GM04503 (cell line): Measurements from ENCODE around the gene C22orf23.
A peak's percentile ranks its signal among the peaks of the same experiment; 100 is the strongest.
"Not testable (repeated sequence)": the region's sequence is repeated elsewhere in the genome, so short reads cannot be mapped to it uniquely, and the experiment has no call there.

Experiments
- DNase-seq: peaks from one replicate; pipeline ENCODE4 v3.0.0-alpha.2; 2012; ENCODE audit warnings: low read depth

Gene C22orf23

DNA sequence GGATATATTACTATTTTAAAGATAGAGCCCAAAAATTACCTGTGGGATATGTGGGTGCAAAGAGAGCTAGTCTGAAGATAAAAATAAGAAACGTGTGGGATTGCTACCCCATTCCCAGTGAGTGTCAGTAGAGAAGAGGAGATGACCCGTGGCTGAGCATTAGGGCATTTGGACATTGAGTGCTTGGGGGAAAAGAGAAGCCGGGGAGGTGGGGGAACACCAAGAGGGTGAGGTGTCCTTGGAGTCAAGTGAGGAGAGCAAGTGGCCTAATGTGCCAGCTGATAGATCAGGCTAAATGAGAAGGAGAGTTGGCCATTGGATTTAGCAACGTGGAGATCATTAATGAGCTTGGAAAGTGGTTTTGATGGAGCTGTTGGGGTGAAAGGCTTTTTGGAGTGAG lies 1.3 kb upstream of the C22orf23 start:
- DNase-seq, result no peak

GRCh38 chr22:37953062-37953436 lies 352 bp downstream of the C22orf23 start:
- DNase-seq, result no peak

DNA sequence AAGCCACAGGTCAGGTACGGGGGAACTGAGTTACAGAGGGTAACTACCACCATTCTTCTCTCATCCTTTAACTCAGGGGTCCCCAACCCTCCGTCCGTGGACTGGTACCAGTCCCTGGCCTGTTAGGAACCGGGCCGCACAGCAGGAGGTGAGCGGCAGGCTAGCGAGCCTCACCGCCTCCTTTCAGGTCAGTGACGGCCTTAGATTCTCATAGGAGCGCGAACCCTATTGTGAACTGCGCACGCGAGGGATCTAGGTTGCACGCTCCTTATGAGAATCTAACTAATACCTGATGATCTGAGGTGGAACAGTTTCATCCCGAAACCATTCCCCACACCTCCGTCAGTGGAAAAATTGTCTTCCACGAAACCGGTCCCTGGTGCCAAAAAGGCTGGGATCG lies 772 bp downstream of the C22orf23 start:
- DNase-seq, result not testable (repeated sequence)

DNA sequence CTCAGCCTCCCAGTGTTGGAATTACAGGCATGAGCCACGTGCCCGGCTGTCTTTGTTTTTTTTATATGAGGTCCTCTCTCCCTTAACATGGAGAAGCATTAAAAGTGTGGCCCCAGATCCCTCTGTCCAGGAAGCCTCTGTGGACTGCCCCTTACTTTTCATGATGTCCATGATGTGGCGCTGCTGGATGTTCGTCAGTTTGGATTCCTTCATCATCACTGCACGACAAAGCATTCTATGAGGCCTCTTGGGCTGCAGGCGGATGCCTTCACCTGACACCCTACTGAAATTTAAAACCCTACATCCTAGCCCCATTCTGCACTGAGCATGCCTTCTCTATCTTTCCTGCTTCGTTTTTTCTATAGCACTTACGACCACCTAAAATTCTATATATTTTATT lies 2.1 kb downstream of the C22orf23 start:
- no peak for DNase-seq

- not testable (repeated sequence) for DNase-seq
Observed at GRCh38 chr22:37947142-37947795, 6.1 kb downstream of the C22orf23 start.

DNA sequence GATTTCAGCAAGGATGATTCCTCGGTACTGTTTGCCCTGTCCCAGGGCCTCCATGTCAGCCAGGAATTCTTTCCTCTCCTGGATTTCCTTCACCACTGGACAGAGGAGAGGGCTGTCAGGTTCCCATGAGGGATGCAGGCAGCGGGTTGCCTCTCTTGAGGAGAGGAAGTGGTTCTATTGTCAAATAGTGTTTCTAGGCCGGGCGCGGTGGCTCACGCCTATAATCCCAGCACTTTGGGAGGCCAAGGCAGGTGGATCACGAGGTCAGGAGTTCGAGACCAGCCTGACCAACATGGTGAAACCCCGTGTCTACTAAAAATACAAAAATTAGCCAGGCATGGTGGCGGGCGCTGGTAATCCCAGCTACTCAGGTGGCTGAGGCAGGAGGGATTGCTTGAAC lies 9.0 kb downstream of the C22orf23 start:
- DNase-seq, result not testable (repeated sequence)

- no peak for DNase-seq
Observed at GRCh38 chr22:37943825-37944198, 9.6 kb downstream of the C22orf23 start.

DNA sequence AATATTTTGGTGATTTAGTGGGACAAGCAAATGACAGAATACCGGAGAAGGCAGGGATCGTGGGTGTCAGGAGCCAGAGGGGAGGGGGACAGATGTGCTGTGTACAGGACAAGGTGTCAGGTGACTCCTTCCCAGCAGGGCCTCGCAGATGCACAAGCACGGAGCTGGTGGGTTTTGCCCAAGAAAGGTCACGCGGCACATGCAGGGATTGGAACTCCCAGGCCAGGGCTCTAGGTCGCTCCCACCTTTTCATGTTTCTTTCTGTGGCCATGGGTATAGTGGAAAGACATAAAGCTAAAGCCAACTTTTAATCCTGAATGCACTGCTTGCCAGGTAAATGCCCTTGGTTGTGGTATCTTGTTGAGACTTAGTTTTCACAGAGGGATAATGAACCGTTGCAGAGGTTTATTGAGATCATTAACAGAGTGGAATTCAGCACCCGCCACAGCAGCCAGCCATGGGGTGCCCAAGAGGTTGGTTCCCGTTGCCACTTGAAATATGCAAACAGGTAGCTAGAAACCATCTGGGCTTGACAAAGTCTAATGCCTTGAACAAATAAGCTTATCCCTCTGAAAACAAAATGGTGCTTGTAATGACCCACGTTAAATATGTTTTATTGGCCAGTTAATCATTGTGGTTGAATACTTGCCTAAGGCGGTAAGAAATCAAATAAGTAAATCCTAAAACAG lies 10.1 kb downstream of the C22orf23 start:
- no peak for DNase-seq

- DNase-seq, result no peak
Observed at GRCh38 chr22:37942133-37942532, 11.3 kb downstream of the C22orf23 start.

DNA sequence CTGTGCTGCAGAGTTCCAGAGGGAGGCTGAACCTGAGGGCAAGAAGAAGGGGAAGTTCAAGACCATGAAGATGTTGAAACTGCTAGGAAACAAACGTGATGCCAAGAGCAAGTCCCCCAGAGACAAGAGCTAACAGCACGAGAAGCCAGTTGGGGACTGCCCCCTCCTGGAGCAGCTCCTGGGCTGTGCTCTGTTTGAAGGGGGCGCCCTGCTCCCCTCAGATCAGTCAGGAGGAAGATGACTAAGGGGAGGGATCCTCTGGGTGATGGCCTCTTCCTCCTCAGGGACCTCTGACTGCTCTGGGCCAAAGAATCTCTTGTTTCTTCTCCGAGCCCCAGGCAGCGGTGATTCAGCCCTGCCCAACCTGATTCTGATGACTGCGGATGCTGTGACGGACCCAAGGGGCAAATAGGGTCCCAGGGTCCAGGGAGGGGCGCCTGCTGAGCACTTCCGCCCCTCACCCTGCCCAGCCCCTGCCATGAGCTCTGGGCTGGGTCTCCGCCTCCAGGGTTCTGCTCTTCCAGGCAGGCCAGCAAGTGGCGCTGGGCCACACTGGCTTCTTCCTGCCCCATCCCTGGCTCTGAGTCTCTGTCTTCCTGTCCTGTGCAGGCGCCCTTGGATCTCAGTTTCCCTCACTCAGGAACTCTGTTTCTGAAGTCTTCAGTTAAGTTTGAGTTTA lies 12.6 kb downstream of the C22orf23 start:
- no peak for DNase-seq

GRCh38 chr22:37933711-37934376 lies 19.6 kb downstream of the C22orf23 start:
- peak; percentile 78 for DNase-seq

DNA sequence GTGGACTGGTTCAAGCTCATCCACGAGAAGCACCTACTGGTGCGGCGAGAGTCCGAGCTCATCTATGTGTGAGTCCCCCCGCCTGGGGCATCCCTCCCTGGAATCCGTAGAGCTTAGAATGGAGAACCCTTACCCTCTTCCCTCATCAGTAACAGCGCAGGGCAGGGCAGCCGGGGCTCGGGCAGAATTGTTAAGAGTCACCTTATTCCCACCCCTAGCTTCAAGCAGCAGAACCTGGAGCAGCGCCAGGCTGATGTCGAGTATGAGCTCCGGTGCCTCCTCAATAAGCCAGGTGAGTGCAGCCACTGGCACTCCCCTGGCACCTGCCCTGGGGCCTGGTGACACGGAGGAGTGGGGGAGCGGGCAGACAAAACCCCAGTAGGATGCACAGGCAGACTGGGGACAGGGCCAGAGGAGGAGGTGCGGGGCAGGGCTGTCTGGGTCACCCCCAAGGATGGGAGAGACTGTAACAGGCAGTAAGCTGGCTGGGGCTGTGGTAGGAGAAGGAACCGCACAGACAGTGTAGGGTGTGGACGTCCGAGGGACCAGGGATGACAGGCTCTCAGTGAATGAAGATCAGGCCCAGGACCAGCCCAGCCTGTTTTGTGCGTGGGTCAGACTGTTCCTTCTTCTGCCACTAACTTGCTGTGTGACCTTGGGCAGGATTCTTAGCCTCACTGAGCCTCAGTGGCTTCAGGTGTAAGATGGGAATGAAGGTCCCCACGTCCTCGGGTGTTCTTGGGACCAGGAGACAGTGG lies 20.4 kb downstream of the C22orf23 start:
- DNase-seq, result no peak

DNA sequence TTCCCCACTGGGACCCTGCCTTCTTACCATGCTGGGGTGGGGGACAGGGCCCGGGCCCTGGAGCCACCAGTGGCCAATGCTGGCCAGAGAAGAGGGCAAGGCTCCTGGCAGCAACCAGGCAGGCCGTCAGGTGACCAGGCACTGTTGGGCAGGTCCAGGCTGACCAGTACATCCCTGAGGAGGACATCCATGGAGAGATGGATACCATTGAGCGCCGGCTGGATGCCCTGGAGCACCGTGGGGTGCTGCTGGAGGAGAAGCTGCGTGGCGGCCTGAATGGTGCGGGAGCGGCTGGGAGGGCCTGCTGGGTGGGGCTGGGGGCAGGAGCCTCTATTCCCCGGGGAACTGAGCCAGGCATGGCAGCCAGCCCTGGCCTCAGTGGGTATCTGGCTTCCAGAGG lies 21.0 kb downstream of the C22orf23 start:
- DNase-seq, result no peak

DNA sequence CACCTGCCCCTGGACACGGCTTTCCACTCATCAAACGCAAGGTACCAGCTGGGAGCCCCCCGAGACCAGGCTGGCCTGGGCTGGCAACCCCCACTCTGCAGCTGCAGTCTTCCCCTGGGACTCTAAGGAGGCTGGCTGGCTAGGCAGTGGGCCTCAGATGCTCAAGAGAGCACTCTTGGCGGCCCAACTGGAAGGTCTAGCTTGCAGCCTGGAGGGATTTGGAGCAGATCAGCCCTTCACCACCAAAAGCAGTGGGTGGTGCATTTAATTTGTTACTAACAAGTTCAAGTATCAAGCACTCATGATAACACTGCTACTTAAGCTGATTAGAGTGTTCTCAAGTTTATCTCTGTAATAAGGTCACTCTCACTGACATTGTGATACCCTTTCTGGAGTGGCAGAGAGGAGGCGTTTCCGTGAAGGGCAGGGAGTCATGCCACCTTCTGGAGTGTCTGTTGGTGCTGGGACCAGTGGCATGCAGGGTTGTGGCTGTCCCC lies 21.5 kb downstream of the C22orf23 start:
- DNase-seq, result no peak

- no peak for DNase-seq
Observed at GRCh38 chr22:37930952-37931440, 22.4 kb downstream of the C22orf23 start.

DNA sequence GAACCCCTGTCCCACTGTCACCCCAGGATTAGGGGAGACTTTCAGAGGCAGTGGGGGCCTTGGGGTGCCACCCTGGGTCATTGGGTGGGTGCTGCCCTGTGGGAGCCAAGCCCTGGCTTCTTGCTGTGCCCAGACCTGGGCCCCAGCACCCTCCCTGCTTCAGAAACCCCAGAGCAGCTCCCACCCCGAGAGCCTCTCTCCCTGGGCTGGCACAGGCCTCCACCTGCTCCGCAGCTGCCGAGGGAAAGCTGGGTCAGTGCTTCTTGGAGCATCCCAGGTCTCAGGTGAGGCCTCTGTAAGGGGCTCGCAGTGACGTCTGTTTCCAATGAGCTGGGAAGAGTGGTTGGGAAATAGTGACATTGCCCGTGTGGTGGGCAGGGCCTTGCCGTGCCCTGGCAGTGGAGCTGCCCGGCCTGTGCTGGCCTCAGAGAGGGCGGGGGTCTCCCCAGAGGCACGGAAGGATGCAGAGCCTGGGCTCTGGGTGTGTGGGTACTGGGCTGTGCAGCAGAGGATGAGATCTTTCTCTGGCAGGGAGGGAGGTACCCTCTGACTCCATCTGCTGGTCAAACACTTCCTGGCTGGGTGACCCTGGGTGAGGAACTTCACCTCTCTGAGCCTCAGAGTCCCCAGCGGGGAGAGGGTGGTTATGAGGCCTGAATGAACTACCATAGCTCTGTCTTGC lies 23.0 kb downstream of the C22orf23 start:
- DNase-seq, result no peak

- DNase-seq, result no peak
Observed at GRCh38 chr22:37929390-37929789, 24.0 kb downstream of the C22orf23 start.

DNA sequence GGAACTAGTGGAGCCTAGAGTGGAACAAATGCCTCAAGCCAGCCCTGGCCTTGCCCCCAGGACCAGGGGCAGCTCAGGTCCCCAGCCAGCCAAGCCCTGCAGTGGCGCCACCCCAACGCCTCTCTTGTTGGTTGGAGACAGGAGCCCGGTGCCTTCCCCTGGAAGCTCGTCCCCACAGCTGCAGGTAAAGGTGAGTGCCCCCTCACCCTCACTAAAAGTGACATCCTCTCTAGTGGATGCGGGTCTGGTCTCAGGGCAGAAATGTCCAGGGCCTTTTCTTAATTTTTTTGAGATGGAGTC lies 25.8 kb downstream of the C22orf23 start:
- no peak for DNase-seq

DNA sequence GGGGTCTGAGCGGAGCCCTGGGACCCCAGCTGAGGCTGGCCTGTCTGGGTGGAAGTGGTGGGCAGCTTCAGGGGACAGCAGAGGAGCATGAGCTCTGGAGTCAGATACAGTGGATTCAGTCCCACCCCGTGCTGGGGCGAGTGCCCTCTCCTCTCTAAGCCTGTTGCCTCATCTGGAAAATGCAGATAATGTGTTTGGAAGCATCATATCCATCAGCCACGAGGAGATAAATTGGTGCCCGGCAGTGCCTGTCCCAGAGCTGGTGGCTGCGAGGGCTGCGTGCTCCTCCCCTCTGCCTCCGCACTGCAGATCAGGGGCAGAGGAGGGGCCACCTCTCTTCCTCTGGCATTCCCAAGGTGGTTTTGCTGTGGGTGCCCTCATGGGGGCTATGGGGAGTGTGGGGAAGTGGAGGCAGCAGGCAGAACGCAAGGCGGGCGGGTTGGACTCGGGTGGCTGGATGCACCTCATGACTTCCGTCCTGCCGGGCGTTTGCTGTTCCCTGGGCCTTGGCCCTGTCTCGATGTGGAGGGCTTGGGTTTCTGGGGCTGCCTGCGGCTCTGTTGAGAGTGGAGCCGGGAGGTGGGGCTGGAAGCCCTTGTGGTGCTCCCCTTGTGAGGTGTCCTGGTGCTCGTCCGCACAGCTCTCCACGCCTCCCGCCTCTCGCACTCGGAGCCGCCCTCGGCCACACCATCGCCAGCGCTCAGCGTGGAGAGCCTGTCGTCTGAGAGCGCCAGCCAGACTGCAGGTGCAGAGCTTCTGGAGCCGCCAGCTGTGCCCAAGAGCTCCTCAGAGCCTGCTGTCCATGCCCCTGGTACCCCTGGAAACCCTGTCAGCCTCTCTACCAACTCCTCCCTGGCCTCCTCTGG lies 26.4 kb downstream of the C22orf23 start:
- DNase-seq, result no peak

GRCh38 chr22:37926358-37926757 lies 27.0 kb downstream of the C22orf23 start:
- no peak for DNase-seq
